Measurements from ENCODE around the gene DAZAP2. TPM values are rescaled to one million over a fixed set of nuclear protein-coding genes. Genes with fewer than 3 reads are reported as not detected.

DAZAP2 gene
- total and polyA plus RNA-seq, 9 of the 15 experiments (the other 6 are each of a cell fraction or from before 2014, with no cell fraction given): 116 to 668 (median 227) TPM

DNA sequence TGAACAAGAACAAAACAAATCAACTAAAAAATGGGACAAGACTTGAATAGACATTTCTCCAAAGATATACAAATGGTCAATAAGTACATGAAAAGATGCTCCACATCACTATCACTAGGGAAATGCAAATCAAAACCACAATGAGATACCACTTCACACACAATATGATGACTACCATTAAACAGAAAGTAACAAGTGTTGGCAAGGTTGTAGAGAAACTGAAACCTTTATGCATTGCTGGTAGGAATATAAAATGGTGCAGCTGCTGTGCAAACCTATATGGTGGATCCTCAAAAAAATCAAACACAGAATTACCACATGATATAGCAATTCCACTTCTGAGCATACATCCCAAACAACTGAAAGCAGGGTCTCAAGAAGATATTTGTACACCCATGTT, 26.4 kb downstream of the DAZAP2 start (continued):
- TF ChIP-seq ZNF316 (IDR thresholded peaks at IDR 0.05) (peak; percentile 18; the same call in 1 of the 2 replicates), ZNF124 (CRISPR knock-in tag; IDR thresholded peaks at IDR 0.05) (no peak)

DNA sequence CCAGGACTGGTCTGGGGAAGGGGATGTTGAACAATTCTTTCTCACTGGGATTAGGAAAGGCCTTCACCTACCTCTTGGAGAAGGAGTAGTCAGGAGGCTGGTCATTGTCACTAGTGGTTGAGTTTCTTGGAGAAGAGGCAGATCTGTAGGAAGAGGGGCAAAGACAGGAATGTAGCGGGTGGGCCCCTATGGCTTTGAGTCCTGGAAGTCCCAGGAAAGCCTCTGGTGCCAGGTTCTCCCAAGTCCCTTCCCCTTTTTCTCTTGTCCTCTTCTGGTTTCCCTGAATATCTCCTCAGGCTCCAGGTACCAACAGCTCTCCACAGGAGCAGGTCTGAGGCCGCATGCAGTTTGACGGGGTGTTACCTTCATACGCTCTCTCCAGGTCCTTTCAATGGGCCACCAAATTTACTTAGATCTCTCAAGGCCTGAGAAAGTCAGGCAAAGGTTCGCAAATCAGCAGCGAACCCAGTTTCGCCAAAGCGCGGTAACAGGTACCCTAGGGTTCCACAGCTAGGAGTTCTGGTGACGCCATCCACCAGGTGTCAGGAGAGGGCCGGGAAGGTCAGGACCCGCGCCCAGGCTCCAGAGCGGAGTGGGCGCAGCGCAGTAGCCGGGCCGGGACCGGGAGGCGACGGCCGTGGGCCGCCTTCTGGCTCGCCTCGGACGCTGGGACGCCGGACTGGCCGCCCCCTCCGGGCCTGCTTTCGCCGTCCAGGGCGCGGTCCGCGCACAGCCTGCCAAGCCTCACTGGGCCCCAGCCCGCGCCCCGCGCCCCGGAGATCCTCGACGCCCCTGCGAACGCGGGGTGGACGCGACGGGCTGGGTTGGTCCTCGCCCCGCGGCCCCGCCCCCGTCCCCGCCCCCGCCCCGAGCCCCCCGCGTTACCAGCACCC, 30.8 kb downstream of the DAZAP2 start:
- Histone ChIP-seq H3K9ac (ENCODE audit: insufficient read depth in 1 of 2, low read depth in 2 of 2, low read length in 2 of 2) (peak overlapping the region; percentile 68 to 93), H3K79me2 (ENCODE audit: control insufficient read depth, insufficient read depth, low read length) (peaks cover 27% of the 10 kb centered on the region), H2AFZ (ENCODE audit: low read depth, low read length) (peak overlapping the region; percentile 97), H3K9me1 (ENCODE audit: control insufficient read depth, insufficient read depth, low read length) (no peaks in the 10 kb centered on the region), H3K4me2 (ENCODE audit: insufficient read depth, low read length) (peak overlapping the region; percentile 94), H4K20me1 (replicated peaks; ENCODE audit: control insufficient read depth, insufficient read depth, low read length) (no peaks in the 10 kb centered on the region; the same call in 1 of the 2 replicates), H3K4me3 (peak overlapping the region; percentile 80), H3K27me3 (ENCODE audit: control insufficient read depth in 2 of 2, insufficient read depth in 2 of 2, low read length in 2 of 2) (no peaks in the 10 kb centered on the region), H3K36me3 (ENCODE audit: control insufficient read depth, insufficient read depth, low read length) (peaks cover 10% of the 10 kb centered on the region; the same call in 1 of the 3 replicates), H3K9me3 (replicated peaks; ENCODE audit: control insufficient read depth, insufficient read depth, low read depth, low read length) (no peaks in the 10 kb centered on the region), H3K27ac (ENCODE audit: extremely low read depth, low read depth, low read length) (peak overlapping the region; percentile 74), H3K4me1 (replicated peaks in 1 of 2; ENCODE audit: control insufficient read depth in 2 of 2, insufficient read depth in 2 of 2, low read length in 2 of 2) (peaks cover 17 to 18% of the 10 kb centered on the region in 2 experiments; a peak in 4 of 5 replicates)
- FAIRE-seq (no peak), DNase-seq (ENCODE audit: extremely low read depth in 1 of 4, low spot score in 3 of 4) (peak in 3 of 4 experiments; percentile 67 to 80 (median 76)), ATAC-seq (peak; percentile 80)
- 16% methylated on average over 14 of the region's 59 CpGs for WGBS (ENCODE audit: insufficient coverage, low coverage, missing lambda C conversion rate)
- CTCF ChIA-PET (ENCODE audit: low intra/inter-chr PET ratio): interaction anchor here (0.6 to 2.7 kb wide), 5 partner anchors 23 to 244 kb away, joined by 3 to 34 read pairs (median 3); no protein-coding TSS in a partner anchor
- no TSS peak for BruUV-seq (replicated peaks)
- POLR2A ChIA-PET: interaction anchor here (0.5 to 1.1 kb wide), 6 partner anchors 17 to 275 kb away, joined by 3 to 5 read pairs (median 3); partner anchors contain the start of gene POU6F1
- in situ Hi-C loops (cut with MboI) (loop anchor here (5.0 kb wide), 1 partner anchor 73 kb away; no protein-coding TSS in a partner anchor), intact Hi-C loops (cut with micrococcal nuclease) (loop anchor here (1.0 kb wide), 1 partner anchor 72 kb away; no protein-coding TSS in a partner anchor)
- TF ChIP-seq, protein P1, sequence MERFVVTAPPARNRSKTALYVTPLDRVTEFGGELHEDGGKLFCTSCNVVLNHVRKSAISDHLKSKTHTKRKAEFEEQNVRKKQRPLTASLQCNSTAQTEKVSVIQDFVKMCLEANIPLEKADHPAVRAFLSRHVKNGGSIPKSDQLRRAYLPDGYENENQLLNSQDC (CRISPR knock-in tag; IDR thresholded peaks at IDR 0.05): no peak
- TF ChIP-seq XRCC3 (IDR thresholded peaks at IDR 0.05) (no peak), TCF3 (CRISPR knock-in tag; IDR thresholded peaks at IDR 0.05) (no peak), DDX20 (tag; IDR thresholded peaks at IDR 0.05; ENCODE audit: low read depth) (no peak), SNIP1 (IDR thresholded peaks at IDR 0.05; ENCODE audit: low read depth) (no peak), RB1 (IDR thresholded peaks at IDR 0.05; ENCODE audit: low read depth) (peak; percentile 76), TFAM (CRISPR knock-in tag; conservative IDR thresholded peaks at IDR 0.05) (no peak), MYBL2 (IDR thresholded peaks at IDR 0.05; ENCODE audit: low read depth) (no peak), MYBL2 (CRISPR knock-in tag; IDR thresholded peaks at IDR 0.05; ENCODE audit: borderline replicate concordance) (no peak), KDM2B (CRISPR knock-in tag; IDR thresholded peaks at IDR 0.05) (peak; percentile 29; the same call in 1 of the 2 replicates), PCBP1 (IDR thresholded peaks at IDR 0.05; ENCODE audit: low read depth, low read length, poor library complexity, severe bottlenecking) (no peak)
- TF ChIP-seq, protein P2, sequence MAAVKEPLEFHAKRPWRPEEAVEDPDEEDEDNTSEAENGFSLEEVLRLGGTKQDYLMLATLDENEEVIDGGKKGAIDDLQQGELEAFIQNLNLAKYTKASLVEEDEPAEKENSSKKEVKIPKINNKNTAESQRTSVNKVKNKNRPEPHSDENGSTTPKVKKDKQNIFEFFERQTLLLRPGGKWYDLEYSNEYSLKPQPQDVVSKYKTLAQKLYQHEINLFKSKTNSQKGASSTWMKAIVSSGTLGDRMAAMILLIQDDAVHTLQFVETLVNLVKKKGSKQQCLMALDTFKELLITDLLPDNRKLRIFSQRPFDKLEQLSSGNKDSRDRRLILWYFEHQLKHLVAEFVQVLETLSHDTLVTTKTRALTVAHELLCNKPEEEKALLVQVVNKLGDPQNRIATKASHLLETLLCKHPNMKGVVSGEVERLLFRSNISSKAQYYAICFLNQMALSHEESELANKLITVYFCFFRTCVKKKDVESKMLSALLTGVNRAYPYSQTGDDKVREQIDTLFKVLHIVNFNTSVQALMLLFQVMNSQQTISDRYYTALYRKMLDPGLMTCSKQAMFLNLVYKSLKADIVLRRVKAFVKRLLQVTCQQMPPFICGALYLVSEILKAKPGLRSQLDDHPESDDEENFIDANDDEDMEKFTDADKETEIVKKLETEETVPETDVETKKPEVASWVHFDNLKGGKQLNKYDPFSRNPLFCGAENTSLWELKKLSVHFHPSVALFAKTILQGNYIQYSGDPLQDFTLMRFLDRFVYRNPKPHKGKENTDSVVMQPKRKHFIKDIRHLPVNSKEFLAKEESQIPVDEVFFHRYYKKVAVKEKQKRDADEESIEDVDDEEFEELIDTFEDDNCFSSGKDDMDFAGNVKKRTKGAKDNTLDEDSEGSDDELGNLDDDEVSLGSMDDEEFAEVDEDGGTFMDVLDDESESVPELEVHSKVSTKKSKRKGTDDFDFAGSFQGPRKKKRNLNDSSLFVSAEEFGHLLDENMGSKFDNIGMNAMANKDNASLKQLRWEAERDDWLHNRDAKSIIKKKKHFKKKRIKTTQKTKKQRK (IDR thresholded peaks at IDR 0.05; ENCODE audit: borderline replicate concordance, low read depth, low read length): no peak
- TF ChIP-seq, protein P3, sequence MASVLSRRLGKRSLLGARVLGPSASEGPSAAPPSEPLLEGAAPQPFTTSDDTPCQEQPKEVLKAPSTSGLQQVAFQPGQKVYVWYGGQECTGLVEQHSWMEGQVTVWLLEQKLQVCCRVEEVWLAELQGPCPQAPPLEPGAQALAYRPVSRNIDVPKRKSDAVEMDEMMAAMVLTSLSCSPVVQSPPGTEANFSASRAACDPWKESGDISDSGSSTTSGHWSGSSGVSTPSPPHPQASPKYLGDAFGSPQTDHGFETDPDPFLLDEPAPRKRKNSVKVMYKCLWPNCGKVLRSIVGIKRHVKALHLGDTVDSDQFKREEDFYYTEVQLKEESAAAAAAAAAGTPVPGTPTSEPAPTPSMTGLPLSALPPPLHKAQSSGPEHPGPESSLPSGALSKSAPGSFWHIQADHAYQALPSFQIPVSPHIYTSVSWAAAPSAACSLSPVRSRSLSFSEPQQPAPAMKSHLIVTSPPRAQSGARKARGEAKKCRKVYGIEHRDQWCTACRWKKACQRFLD (CRISPR knock-in tag; IDR thresholded peaks at IDR 0.05): peak; percentile 76; the same call in 1 of the 2 replicates

Data from K562 (cell line).